HepG2 (cell line): Measurements from ENCODE around the gene ENG. TPM values are rescaled to one million over a fixed set of nuclear protein-coding genes. Genes with fewer than 3 reads are reported as not detected.
A peak's percentile ranks its signal among the peaks of the same experiment; 100 is the strongest.

ENCODE experiments used
- CEBPG ChIP-seq: IDR thresholded peaks from 2 replicates; pipeline ENCODE4 v1.6.1; 2016
- FIP1L1 ChIP-seq: fragments of 200-400 bp; formaldehyde crosslinking; IDR thresholded peaks from 2 replicates; pipeline ENCODE4 v1.6.1; 2018; ENCODE audit warnings: low read depth, mild to moderate bottlenecking, low read length, moderate library complexity, borderline replicate concordance; ENCODE audit not compliant: insufficient read depth
- FOXP1 ChIP-seq, 2 experiments: fragments of 450-650 bp in 1 of 2; IDR thresholded peaks; 2 replicates each; pipeline ENCODE4 v1.6.1; 2017 to 2018; ENCODE audit warnings: antibody characterized with exemption in 1 of 2
- MIER3 ChIP-seq: IDR thresholded peaks from 2 replicates; pipeline ENCODE4 v1.6.1; 2016; ENCODE audit warnings: missing compliant biosample characterization, borderline replicate concordance
- NR2F2 ChIP-seq: IDR thresholded peaks from 2 replicates; pipeline ENCODE4 v1.6.1; 2012; ENCODE audit warnings: low read depth, inconsistent platforms, borderline replicate concordance
- PHF21A ChIP-seq: sonication (generic); formaldehyde crosslinking; IDR thresholded peaks from 2 replicates; pipeline ENCODE4 v1.5.0; 2020; ENCODE audit warnings: mild to moderate bottlenecking, missing genetic modification reagents
- PRMT3 ChIP-seq: sonication (generic); formaldehyde crosslinking; IDR thresholded peaks from 2 replicates; pipeline ENCODE4 v1.8.1; 2022; ENCODE audit warnings: low read depth, mild to moderate bottlenecking, moderate library complexity, missing genetic modification reagents, borderline replicate concordance
- SMAD3 ChIP-seq: sonication (generic); formaldehyde crosslinking; IDR thresholded peaks from 2 replicates; pipeline ENCODE4 v1.4.0; 2020; ENCODE audit warnings: missing genetic modification reagents
- THAP11 ChIP-seq: IDR thresholded peaks from 2 replicates; pipeline ENCODE4 v1.6.1; 2016; ENCODE audit warnings: missing biosample characterization, missing genetic modification reagents
- ZNF263 ChIP-seq: sonication (generic); formaldehyde crosslinking; IDR thresholded peaks from 2 replicates; pipeline ENCODE4 v1.4.0; 2020; ENCODE audit warnings: missing genetic modification reagents
- ZNF350 ChIP-seq: sonication (generic); formaldehyde crosslinking; IDR thresholded peaks from 2 replicates; pipeline ENCODE4 v1.4.0; 2020; ENCODE audit warnings: mild to moderate bottlenecking, low read depth, missing genetic modification reagents, borderline replicate concordance
- ZNF788 ChIP-seq: sonication (generic); formaldehyde crosslinking; IDR thresholded peaks from 2 replicates; pipeline ENCODE4 v1.5.0; 2020; ENCODE audit warnings: mild to moderate bottlenecking, missing genetic modification reagents, borderline replicate concordance
- ZNF878 ChIP-seq: sonication (generic); formaldehyde crosslinking; IDR thresholded peaks from 2 replicates; pipeline ENCODE4 v1.8.1; 2023; ENCODE audit warnings: mild to moderate bottlenecking, missing genetic modification reagents, moderate library complexity
- polyA plus RNA-seq, 8 experiments: library from polyadenylated mRNA; depleted of rRNA in 3 of 8; stranded (reverse) in 7 of 8; unstranded in 1 of 8; fragments of >200 nt; fragmentation: Illumina TruSeq in 4 of 8; extraction: Trizol in 4 of 8; gene quantifications; 2 replicates each; pipeline versions ENCODE4 v1.2.1 to v1.2.3, GENCODE V29; 2011 to 2016; ENCODE audit warnings: low read depth in 4 of 8, missing spikeins in 1 of 8, mixed read lengths in 1 of 8; ENCODE audit not compliant: insufficient read depth in 1 of 8
- total RNA-seq, 5 experiments: library from RNA; depleted of rRNA; stranded (reverse); fragments of >200 nt; fragmentation: Illumina TruSeq; extraction: Trizol; gene quantifications; 2 replicates each; pipeline ENCODE4 v1.2.3, GENCODE V29; 2016; ENCODE audit warnings: low read depth in 1 of 5
- TF ChIP-seq, protein P1 (sequence below): sonication (generic); formaldehyde crosslinking; IDR thresholded peaks from 2 replicates; pipeline ENCODE4 v1.4.0; 2020; ENCODE audit warnings: missing genetic modification reagents, borderline replicate concordance
- TF ChIP-seq, protein P2 (sequence below): conservative IDR thresholded peaks from 2 replicates; pipeline ENCODE4 v1.6.1; 2018; ENCODE audit warnings: missing genetic modification reagents
- TF ChIP-seq, protein P3 (sequence below): sonication (generic); formaldehyde crosslinking; IDR thresholded peaks from 2 replicates; pipeline ENCODE4 v1.4.0; 2020; ENCODE audit warnings: missing genetic modification reagents, low read depth, mild to moderate bottlenecking, borderline replicate concordance
- TF ChIP-seq, protein P4 (sequence below): sonication (generic); formaldehyde crosslinking; IDR thresholded peaks from 2 replicates; pipeline ENCODE4 v1.5.1; 2020; ENCODE audit warnings: mild to moderate bottlenecking, missing genetic modification reagents, moderate library complexity
- TF ChIP-seq, protein P5 (sequence below): sonication (generic); formaldehyde crosslinking; IDR thresholded peaks from 2 replicates; pipeline ENCODE4 v1.4.0; 2020; ENCODE audit warnings: missing genetic modification reagents, borderline replicate concordance

ENG gene
- total and polyA plus RNA-seq, 2 of the 13 experiments (the other 11 are each of a cell fraction or from before 2014, with no cell fraction given), result 0.02 to 1.1 TPM

DNA sequence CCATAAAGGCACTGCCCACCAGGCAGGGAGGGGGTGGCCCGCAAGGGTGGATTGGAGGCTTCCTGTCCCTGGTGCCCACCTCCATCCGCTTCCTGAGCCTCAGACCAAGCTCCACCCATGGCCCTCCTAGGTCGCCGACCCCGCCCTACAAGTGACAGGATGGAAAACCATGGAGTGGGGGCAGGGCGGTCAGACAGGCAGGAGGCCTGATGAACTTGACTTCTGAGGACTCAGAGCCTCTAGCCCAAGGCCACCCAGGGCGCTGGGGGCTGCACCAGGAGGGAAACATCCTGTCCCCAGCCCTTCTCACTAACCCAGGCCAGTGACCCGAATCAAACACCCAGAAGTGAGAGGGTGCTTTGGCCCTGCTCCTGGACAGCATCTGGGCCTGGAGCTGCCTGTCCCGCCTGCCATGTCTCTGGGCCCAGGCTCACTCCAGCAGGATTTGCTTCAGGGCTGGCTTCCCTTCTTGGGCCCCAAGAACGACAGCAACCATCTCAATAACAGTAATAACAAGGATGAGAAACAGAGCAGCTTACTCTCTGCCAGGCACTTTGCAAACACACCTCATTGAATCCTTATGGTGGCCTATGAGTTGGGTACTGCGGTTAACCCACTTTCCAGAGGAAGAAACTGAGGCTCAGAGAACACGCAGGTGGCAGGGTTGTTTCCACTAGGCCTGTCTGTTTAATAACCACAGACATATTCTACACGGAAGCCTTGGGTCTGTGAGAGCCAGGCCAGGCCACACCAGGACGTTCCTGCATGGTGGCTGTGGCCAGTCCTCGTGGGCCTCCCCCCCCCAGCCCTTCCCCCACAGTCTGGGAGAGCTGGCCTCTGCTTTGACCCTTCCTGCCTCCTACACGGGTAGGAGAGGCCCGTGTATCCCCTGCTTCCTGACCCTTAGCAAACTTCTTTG, 49.4 kb upstream of the ENG start (continued):
- TF ChIP-seq, protein P1, sequence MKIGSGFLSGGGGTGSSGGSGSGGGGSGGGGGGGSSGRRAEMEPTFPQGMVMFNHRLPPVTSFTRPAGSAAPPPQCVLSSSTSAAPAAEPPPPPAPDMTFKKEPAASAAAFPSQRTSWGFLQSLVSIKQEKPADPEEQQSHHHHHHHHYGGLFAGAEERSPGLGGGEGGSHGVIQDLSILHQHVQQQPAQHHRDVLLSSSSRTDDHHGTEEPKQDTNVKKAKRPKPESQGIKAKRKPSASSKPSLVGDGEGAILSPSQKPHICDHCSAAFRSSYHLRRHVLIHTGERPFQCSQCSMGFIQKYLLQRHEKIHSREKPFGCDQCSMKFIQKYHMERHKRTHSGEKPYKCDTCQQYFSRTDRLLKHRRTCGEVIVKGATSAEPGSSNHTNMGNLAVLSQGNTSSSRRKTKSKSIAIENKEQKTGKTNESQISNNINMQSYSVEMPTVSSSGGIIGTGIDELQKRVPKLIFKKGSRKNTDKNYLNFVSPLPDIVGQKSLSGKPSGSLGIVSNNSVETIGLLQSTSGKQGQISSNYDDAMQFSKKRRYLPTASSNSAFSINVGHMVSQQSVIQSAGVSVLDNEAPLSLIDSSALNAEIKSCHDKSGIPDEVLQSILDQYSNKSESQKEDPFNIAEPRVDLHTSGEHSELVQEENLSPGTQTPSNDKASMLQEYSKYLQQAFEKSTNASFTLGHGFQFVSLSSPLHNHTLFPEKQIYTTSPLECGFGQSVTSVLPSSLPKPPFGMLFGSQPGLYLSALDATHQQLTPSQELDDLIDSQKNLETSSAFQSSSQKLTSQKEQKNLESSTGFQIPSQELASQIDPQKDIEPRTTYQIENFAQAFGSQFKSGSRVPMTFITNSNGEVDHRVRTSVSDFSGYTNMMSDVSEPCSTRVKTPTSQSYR (CRISPR knock-in tag), result peak; percentile 100
- TF ChIP-seq PHF21A (CRISPR knock-in tag) (peak; percentile 84), PRMT3 (peak; percentile 9; the same call in 1 of the 2 replicates), FOXP1 (IDR thresholded peaks at IDR 0.05) (no peak), FOXP1 (CRISPR knock-in tag; IDR thresholded peaks at IDR 0.05) (peak; percentile 63), ZNF788 (CRISPR knock-in tag) (peak; percentile 23; the same call in 1 of the 2 replicates), SMAD3 (CRISPR knock-in tag) (peak; percentile 62; the same call in 1 of the 2 replicates), ZNF878 (CRISPR knock-in tag) (peak; percentile 88), ZNF263 (CRISPR knock-in tag) (peak; percentile 36; the same call in 1 of the 2 replicates), FIP1L1 (no peak), CEBPG (no peak), THAP11 (CRISPR knock-in tag) (peak; percentile 73), NR2F2 (peak; percentile 43; the same call in 1 of the 2 replicates), ZNF350 (peak; percentile 89), MIER3 (CRISPR knock-in tag) (peak; percentile 75; the same call in 1 of the 2 replicates)
- TF ChIP-seq, protein P2, sequence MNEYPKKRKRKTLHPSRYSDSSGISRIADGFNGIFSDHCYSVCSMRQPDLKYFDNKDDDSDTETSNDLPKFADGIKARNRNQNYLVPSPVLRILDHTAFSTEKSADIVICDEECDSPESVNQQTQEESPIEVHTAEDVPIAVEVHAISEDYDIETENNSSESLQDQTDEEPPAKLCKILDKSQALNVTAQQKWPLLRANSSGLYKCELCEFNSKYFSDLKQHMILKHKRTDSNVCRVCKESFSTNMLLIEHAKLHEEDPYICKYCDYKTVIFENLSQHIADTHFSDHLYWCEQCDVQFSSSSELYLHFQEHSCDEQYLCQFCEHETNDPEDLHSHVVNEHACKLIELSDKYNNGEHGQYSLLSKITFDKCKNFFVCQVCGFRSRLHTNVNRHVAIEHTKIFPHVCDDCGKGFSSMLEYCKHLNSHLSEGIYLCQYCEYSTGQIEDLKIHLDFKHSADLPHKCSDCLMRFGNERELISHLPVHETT (CRISPR knock-in tag), result peak; percentile 54; the same call in 1 of the 2 replicates
- TF ChIP-seq, protein P3, sequence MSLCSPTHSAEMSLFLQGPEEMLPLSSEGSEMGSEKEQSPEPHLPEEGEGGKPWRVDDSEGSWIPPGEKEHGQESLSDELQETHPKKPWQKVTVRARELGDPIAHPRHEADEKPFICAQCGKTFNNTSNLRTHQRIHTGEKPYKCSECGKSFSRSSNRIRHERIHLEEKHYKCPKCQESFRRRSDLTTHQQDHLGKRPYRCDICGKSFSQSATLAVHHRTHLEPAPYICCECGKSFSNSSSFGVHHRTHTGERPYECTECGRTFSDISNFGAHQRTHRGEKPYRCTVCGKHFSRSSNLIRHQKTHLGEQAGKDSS (CRISPR knock-in tag), result peak; percentile 82; the same call in 1 of the 2 replicates
- TF ChIP-seq, protein P4, sequence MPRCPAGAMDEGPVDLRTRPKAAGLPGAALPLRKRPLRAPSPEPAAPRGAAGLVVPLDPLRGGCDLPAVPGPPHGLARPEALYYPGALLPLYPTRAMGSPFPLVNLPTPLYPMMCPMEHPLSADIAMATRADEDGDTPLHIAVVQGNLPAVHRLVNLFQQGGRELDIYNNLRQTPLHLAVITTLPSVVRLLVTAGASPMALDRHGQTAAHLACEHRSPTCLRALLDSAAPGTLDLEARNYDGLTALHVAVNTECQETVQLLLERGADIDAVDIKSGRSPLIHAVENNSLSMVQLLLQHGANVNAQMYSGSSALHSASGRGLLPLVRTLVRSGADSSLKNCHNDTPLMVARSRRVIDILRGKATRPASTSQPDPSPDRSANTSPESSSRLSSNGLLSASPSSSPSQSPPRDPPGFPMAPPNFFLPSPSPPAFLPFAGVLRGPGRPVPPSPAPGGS (CRISPR knock-in tag), result peak; percentile 70; the same call in 1 of the 2 replicates
- TF ChIP-seq, protein P5, sequence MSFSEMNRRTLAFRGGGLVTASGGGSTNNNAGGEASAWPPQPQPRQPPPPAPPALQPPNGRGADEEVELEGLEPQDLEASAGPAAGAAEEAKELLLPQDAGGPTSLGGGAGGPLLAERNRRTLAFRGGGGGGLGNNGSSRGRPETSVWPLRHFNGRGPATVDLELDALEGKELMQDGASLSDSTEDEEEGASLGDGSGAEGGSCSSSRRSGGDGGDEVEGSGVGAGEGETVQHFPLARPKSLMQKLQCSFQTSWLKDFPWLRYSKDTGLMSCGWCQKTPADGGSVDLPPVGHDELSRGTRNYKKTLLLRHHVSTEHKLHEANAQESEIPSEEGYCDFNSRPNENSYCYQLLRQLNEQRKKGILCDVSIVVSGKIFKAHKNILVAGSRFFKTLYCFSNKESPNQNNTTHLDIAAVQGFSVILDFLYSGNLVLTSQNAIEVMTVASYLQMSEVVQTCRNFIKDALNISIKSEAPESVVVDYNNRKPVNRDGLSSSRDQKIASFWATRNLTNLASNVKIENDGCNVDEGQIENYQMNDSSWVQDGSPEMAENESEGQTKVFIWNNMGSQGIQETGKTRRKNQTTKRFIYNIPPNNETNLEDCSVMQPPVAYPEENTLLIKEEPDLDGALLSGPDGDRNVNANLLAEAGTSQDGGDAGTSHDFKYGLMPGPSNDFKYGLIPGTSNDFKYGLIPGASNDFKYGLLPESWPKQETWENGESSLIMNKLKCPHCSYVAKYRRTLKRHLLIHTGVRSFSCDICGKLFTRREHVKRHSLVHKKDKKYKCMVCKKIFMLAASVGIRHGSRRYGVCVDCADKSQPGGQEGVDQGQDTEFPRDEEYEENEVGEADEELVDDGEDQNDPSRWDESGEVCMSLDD (CRISPR knock-in tag), result peak; percentile 32; the same call in 1 of the 2 replicates
